Neural crest cell (in vitro differentiated cells): ENCODE data around the gene ZNF516. TPM values are rescaled to one million over a fixed set of nuclear protein-coding genes. Genes with fewer than 3 reads are reported as not detected.

Experiments used
- DNase-seq: peaks from one replicate; pipeline ENCODE4 v3.0.0; 2021; ENCODE audit warnings: low read depth, mixed read lengths, low spot score
- H3K27ac Mint-ChIP-seq: one replicate; pipeline ENCODE4 v1.8.0; 2021; ENCODE audit warnings: mild to moderate bottlenecking, mixed read lengths; ENCODE audit not compliant: unreplicated experiment
- H3K27me3 Mint-ChIP-seq: 2 replicates; pipeline ENCODE4 v1.8.0; 2021; ENCODE audit warnings: low read depth, mild to moderate bottlenecking, mixed read lengths
- H3K36me3 Mint-ChIP-seq: 2 replicates; pipeline ENCODE4 v1.8.0; 2021; ENCODE audit warnings: low read depth, mild to moderate bottlenecking, mixed read lengths
- H3K4me1 Mint-ChIP-seq: 2 replicates; pipeline ENCODE4 v1.8.0; 2021; ENCODE audit warnings: mixed read lengths
- H3K4me3 Mint-ChIP-seq: one replicate; pipeline ENCODE4 v1.8.0; 2021; ENCODE audit warnings: mild to moderate bottlenecking, mixed read lengths
- H3K9me3 Mint-ChIP-seq: 2 replicates; pipeline ENCODE4 v1.8.0; 2021; ENCODE audit warnings: mixed read lengths
- CTCF ChIP-seq: fragments of 200-600 bp; sonication (generic); conservative IDR thresholded peaks from 2 replicates; pipeline ENCODE4 v1.5.0; 2021; ENCODE audit warnings: antibody characterized with exemption, mild to moderate bottlenecking
- total RNA-seq: library from RNA; stranded (reverse); gene quantifications from 2 replicates; pipeline ENCODE4 v1.2.1, GENCODE V29; 2021

The ZNF516 gene
- total RNA-seq, 1 donor from 2014 or later: 91.2 TPM

GRCh38 chr18:76455003-76455676, 39.9 kb downstream of the ZNF516 start:
- Mint-ChIP-seq H3K36me3 (peaks cover 4% of the 10 kb centered on the region), H3K9me3 (no peaks in the 10 kb centered on the region), H3K4me1 (peaks cover 76% of the 10 kb centered on the region), H3K27ac (no peak overlapping the region), H3K27me3 (no peaks in the 10 kb centered on the region), H3K4me3 (peak overlapping the region; percentile 5)
- no peak for DNase-seq
- TF ChIP-seq CTCF: no peak

- Mint-ChIP-seq H3K36me3 (peaks cover 2% of the 10 kb centered on the region), H3K4me3 (peak overlapping the region; percentile 5)
Observed at GRCh38 chr18:76454418-76454817, 40.6 kb downstream of the ZNF516 start.

GRCh38 chr18:76453932-76454331, 41.1 kb downstream of the ZNF516 start:
- Mint-ChIP-seq H3K9me3 (no peaks in the 10 kb centered on the region), H3K4me1 (peaks cover 88% of the 10 kb centered on the region), H3K36me3 (no peaks in the 10 kb centered on the region), H3K27ac (peak overlapping the region; percentile 81), H3K27me3 (no peaks in the 10 kb centered on the region), H3K4me3 (peak overlapping the region; percentile 71)
- no peak for TF ChIP-seq CTCF
- DNase-seq: no peak

More at GRCh38 chr18:76454418-76454817, 40.6 kb downstream of the ZNF516 start:
- DNase-seq: no peak
- H3K27me3 Mint-ChIP-seq: no peaks in the 10 kb centered on the region
- no peaks in the 10 kb centered on the region for H3K9me3 Mint-ChIP-seq
- H3K27ac Mint-ChIP-seq: no peak overlapping the region
- peaks cover 83% of the 10 kb centered on the region for H3K4me1 Mint-ChIP-seq
- TF ChIP-seq CTCF: no peak

GRCh38 chr18:76453057-76453561, 41.9 kb downstream of the ZNF516 start:
- peaks cover 96% of the 10 kb centered on the region for H3K4me1 Mint-ChIP-seq
- TF ChIP-seq CTCF: no peak
- H3K4me3 Mint-ChIP-seq: peak overlapping the region; percentile 89
- no peaks in the 10 kb centered on the region for H3K9me3 Mint-ChIP-seq
- peak overlapping the region; percentile 52 for H3K27ac Mint-ChIP-seq
- no peaks in the 10 kb centered on the region for H3K36me3 Mint-ChIP-seq
- H3K27me3 Mint-ChIP-seq: no peaks in the 10 kb centered on the region
- DNase-seq: no peak

DNA sequence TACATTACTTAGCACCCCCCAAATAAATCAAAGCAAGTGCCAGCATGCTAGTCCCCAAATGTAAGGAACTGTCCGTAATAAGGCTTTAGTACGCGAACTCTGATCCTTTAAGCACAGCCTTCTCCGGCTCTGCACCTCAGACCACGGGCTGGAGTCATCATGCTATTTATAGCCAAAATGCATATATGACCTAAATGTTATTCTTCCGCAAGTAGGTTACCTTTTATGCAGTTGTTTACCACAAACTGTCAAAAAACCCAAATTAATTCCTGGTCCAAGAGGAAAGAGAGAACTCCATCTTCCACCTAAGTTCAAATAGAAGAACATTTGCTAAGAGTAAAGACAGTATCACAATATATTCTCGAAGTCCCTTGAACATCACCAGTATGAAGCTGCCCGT, 42.7 kb downstream of the ZNF516 start:
- Mint-ChIP-seq H3K4me3 (peak overlapping the region; percentile 89), H3K36me3 (no peaks in the 10 kb centered on the region), H3K9me3 (no peaks in the 10 kb centered on the region), H3K27me3 (no peaks in the 10 kb centered on the region), H3K27ac (peak overlapping the region; percentile 98), H3K4me1 (peaks cover 98% of the 10 kb centered on the region)
- no peak for TF ChIP-seq CTCF
- no peak for DNase-seq
